ENCODE measurements around the gene TSEN54.
A peak's percentile ranks its signal among the peaks of the same experiment; 100 is the strongest.

TSEN54 gene

GRCh38 chr17:75521951-75522727 is 5.8 kb downstream of the TSEN54 start:
- DNase-seq: peak in 1 of 3 donors; percentile 13

- no peak for DNase-seq
These were observed 7.3 kb downstream of the TSEN54 start for GRCh38 chr17:75523647-75524046.

- DNase-seq: no peak
These were observed 8.1 kb downstream of the TSEN54 start for GRCh38 chr17:75524269-75524969.

- peak; percentile 81 to 96 (median 89) for DNase-seq
These were observed 8.9 kb downstream of the TSEN54 start, which contains the start of gene LLGL2 for GRCh38 chr17:75524970-75525805. Gene LLGL2 (plus strand): TSS chr17:75525697. CDS start chr17:75543427, 17,730 bp downstream.

GRCh38 chr17:75525806-75526554 is 9.7 kb downstream of the TSEN54 start:
- peak in 1 of 3 donors; percentile 44 for DNase-seq

- no peak for DNase-seq
These were observed 10.4 kb downstream of the TSEN54 start for GRCh38 chr17:75526555-75527270.

GRCh38 chr17:75530837-75531720 is 14.8 kb downstream of the TSEN54 start:
- no peak for DNase-seq

- DNase-seq: no peak
These were observed 15.4 kb downstream of the TSEN54 start for GRCh38 chr17:75531721-75532072.

- peak; percentile 75 to 86 (median 77) for DNase-seq
These were observed 18.8 kb downstream of the TSEN54 start for GRCh38 chr17:75535119-75535537.

- no peak for DNase-seq
These were observed 19.5 kb downstream of the TSEN54 start for GRCh38 chr17:75535871-75536270.

- DNase-seq: no peak
These were observed 20.0 kb downstream of the TSEN54 start for GRCh38 chr17:75536366-75536765.

GRCh38 chr17:75539967-75540729 is 23.8 kb downstream of the TSEN54 start:
- no peak for DNase-seq

- DNase-seq: peak in 1 of 3 donors; percentile 19
These were observed 24.7 kb downstream of the TSEN54 start for GRCh38 chr17:75540923-75541503.

- DNase-seq: no peak
These were observed 25.9 kb downstream of the TSEN54 start for GRCh38 chr17:75542229-75542628.

- DNase-seq: peak in 1 of 3 donors; percentile 9
These were observed 26.5 kb downstream of the TSEN54 start for GRCh38 chr17:75542728-75543336.

GRCh38 chr17:75544250-75544649 is 27.9 kb downstream of the TSEN54 start:
- no peak for DNase-seq

- DNase-seq: no peak
These were observed 29.9 kb downstream of the TSEN54 start for GRCh38 chr17:75546181-75546580.

- no peak for DNase-seq
These were observed 30.8 kb downstream of the TSEN54 start for GRCh38 chr17:75547091-75547490.

- no peak for DNase-seq
These were observed 32.5 kb downstream of the TSEN54 start for GRCh38 chr17:75548813-75549212.

Measured in suppressor macrophage treated with lipopolysaccharide for 1 hour (primary cell).